Prostate gland (tissue), 2 donors: Measurements from ENCODE around the gene MARCHF2.

ENCODE experiments used
- CTCF ChIP-seq, 4 experiments: fragments of 200-600 bp in 2 of 4; fragments of 450-650 bp in 2 of 4; sonication (generic) in 2 of 4; IDR thresholded peaks; 1 replicate in 3 of 4; 2 replicates in 1 of 4; pipeline ENCODE4 v1.5.1; 2016 to 2019; ENCODE audit warnings: antibody characterized with exemption in 4 of 4, mild to moderate bottlenecking in 2 of 4, moderate library complexity in 2 of 4
- POLR2AphosphoS5 ChIP-seq: sonication (generic); formaldehyde crosslinking; IDR thresholded peaks from one replicate; pipeline ENCODE4 v1.6.1; 2017; ENCODE audit warnings: antibody characterized with exemption

- no peak for TF ChIP-seq POLR2AphosphoS5
- TF ChIP-seq CTCF (IDR thresholded peaks at IDR 0.05): no peak
Measured at GRCh38 chr19:8366121-8366581, 47.0 kb upstream of the MARCHF2 start.
